ENCODE results near the gene DISP3.

- no peak for TF ChIP-seq EZH2 (IDR thresholded peaks at IDR 0.05; ENCODE audit: borderline replicate concordance, low read depth, low read length, severe bottlenecking)
- TF ChIP-seq, protein P1, sequence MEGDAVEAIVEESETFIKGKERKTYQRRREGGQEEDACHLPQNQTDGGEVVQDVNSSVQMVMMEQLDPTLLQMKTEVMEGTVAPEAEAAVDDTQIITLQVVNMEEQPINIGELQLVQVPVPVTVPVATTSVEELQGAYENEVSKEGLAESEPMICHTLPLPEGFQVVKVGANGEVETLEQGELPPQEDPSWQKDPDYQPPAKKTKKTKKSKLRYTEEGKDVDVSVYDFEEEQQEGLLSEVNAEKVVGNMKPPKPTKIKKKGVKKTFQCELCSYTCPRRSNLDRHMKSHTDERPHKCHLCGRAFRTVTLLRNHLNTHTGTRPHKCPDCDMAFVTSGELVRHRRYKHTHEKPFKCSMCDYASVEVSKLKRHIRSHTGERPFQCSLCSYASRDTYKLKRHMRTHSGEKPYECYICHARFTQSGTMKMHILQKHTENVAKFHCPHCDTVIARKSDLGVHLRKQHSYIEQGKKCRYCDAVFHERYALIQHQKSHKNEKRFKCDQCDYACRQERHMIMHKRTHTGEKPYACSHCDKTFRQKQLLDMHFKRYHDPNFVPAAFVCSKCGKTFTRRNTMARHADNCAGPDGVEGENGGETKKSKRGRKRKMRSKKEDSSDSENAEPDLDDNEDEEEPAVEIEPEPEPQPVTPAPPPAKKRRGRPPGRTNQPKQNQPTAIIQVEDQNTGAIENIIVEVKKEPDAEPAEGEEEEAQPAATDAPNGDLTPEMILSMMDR (IDR thresholded peaks at IDR 0.05; ENCODE audit: borderline replicate concordance, extremely low read depth, low read length, poor library complexity, severe bottlenecking), result no peak
These were observed 31.1 kb upstream of the DISP3 start for GRCh38 chr1:11447903-11448302.

Measured in DND-41 (cell line).